Loucy (cell line): ENCODE data around the gene MACROD2.

Source experiments
- EZH2phosphoT487 ChIP-seq: fragments of 200-600 bp; IDR thresholded peaks from 2 replicates; pipeline ENCODE4 v1.6.1; 2018; ENCODE audit warnings: antibody characterized with exemption, mild to moderate bottlenecking, moderate library complexity, borderline replicate concordance
- TF ChIP-seq, protein P1 (sequence below): fragments of 200-600 bp; sonication (generic); conservative IDR thresholded peaks from 2 replicates; pipeline ENCODE4 v1.5.1; 2014; ENCODE audit warnings: mild to moderate bottlenecking, antibody characterized with exemption, low read length

DNA sequence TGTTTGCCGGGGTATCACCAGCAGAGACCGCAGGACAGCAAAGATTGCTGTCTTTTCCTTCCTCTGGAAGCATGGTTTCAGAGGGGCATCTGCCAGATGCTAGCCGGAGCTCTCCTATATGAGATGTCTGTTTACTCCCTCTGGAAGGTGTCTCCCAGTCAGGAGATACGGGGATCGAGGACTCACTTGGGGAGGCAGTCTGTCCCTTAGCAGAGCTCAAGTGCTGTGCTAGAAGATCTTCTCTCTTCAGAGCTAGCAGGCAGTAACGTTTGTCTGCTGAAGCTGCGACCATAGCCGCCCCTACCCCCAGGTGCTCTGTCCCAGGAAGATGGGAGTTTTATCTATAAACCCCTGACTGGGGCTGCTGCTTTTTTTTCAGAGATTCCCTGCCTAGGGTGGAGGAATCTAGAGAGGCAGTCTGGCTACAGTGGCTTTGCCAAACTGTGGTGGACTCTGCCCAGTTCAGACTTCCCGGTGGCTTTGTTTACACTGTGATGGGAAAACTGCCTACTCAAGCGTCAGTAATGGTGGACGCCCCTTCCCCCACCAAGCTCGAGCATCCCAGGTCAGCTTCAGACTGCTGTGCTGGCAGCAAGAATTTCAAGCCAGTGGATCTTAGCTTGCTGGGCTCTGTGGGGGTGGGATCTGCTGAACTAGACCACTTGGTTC, 475.0 kb downstream of the MACROD2 start:
- TF ChIP-seq EZH2phosphoT487: no peak
- TF ChIP-seq, protein P1, sequence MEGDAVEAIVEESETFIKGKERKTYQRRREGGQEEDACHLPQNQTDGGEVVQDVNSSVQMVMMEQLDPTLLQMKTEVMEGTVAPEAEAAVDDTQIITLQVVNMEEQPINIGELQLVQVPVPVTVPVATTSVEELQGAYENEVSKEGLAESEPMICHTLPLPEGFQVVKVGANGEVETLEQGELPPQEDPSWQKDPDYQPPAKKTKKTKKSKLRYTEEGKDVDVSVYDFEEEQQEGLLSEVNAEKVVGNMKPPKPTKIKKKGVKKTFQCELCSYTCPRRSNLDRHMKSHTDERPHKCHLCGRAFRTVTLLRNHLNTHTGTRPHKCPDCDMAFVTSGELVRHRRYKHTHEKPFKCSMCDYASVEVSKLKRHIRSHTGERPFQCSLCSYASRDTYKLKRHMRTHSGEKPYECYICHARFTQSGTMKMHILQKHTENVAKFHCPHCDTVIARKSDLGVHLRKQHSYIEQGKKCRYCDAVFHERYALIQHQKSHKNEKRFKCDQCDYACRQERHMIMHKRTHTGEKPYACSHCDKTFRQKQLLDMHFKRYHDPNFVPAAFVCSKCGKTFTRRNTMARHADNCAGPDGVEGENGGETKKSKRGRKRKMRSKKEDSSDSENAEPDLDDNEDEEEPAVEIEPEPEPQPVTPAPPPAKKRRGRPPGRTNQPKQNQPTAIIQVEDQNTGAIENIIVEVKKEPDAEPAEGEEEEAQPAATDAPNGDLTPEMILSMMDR: no peak
